GM12878 (cell line): ENCODE data around the gene APBA3. TPM values are rescaled to one million over a fixed set of nuclear protein-coding genes. Genes with fewer than 3 reads are reported as not detected.

Experiments used
- ATAC-seq: fragments of 200-7000 bp; cut with Tn5 transposase; 3 replicates; pipeline ENCODE4 v1.9.1; 2020; ENCODE audit warnings: mild to moderate bottlenecking, moderate library complexity
- BruUV-seq: library from RNA; stranded (reverse); fragments of 400-500 nt; replicated peaks from 2 replicates; lab custom pipeline; 2021; lab: Mats Ljungman, UMichigan
- CTCF ChIA-PET: fragments of 300-600 bp; sonication (Branson Sonifier 250); formaldehyde crosslinking; extraction: SDS; loops from one replicate; lab custom pipeline; 2021; ENCODE audit warnings: inconsistent platforms; lab: Yijun Ruan, JAX
- POLR2A ChIA-PET: fragments of 350-600 bp; formaldehyde crosslinking; extraction: SDS; loops from one replicate; lab custom pipeline; 2021; ENCODE audit warnings: inconsistent platforms; lab: Charles Lee
- RAD21 ChIA-PET: fragments of 300-600 bp; sonication (Branson Sonifier 250); formaldehyde crosslinking; loops from one replicate; lab custom pipeline; 2023; ENCODE audit warnings: antibody characterized with exemption; ENCODE audit not compliant: unreplicated experiment; lab: Charles Lee
- SMC1A ChIA-PET: fragments of 300-600 bp; sonication (Branson Sonifier 250); formaldehyde crosslinking; loops from one replicate; lab custom pipeline; 2023; ENCODE audit not compliant: unreplicated experiment, uncharacterized antibody; lab: Charles Lee
- DNase-seq: peaks from one replicate; pipeline ENCODE4 v3.0.0-alpha.2; 2011; ENCODE audit warnings: low read depth, low spot score
- FAIRE-seq: peaks from 3 replicates; lab custom pipeline; 2011; peaks lifted over from hg19 to GRCh38; lab: Jason Lieb, UNC
- H2AFZ ChIP-seq: 2 replicates; pipeline ENCODE4 v1.6.0; 2011; ENCODE audit warnings: low read depth, low read length, control low read depth; ENCODE audit not compliant: control insufficient read depth
- H3K27ac ChIP-seq: 2 replicates; pipeline ENCODE4 v1.5.1; 2011; ENCODE audit warnings: control low read depth; ENCODE audit not compliant: control insufficient read depth, insufficient read depth
- H3K27me3 ChIP-seq, 2 experiments: replicated peaks in 1 of 2; 2 replicates each; pipeline versions ENCODE4 v1.6.0 to v1.6.1; 2011; ENCODE audit warnings: low read length in 1 of 2; ENCODE audit not compliant: control insufficient read depth in 2 of 2, insufficient read depth in 2 of 2
- H3K36me3 ChIP-seq, 2 experiments: 2 replicates each; pipeline ENCODE4 v1.5.1; 2011; ENCODE audit warnings: low read length in 1 of 2; ENCODE audit not compliant: control insufficient read depth in 2 of 2, insufficient read depth in 2 of 2
- H3K4me1 ChIP-seq: 2 replicates; pipeline ENCODE4 v1.6.1; 2011; ENCODE audit warnings: mild to moderate bottlenecking, low read length, moderate library complexity, mixed read lengths; ENCODE audit not compliant: control insufficient read depth, insufficient read depth
- H3K4me2 ChIP-seq: 2 replicates; pipeline ENCODE4 v1.6.0; 2011; ENCODE audit warnings: control low read depth; ENCODE audit not compliant: control insufficient read depth, insufficient read depth
- H3K4me3 ChIP-seq: fragments of 200-600 bp; sonication (generic); 2 replicates; pipeline ENCODE4 v1.5.1; 2016
- H3K79me2 ChIP-seq: 2 replicates; pipeline ENCODE4 v1.6.0; 2011; ENCODE audit warnings: low read length; ENCODE audit not compliant: control insufficient read depth, insufficient read depth
- H3K9ac ChIP-seq: 2 replicates; pipeline ENCODE4 v1.8.0; 2011; ENCODE audit warnings: low read length, control low read depth, mixed read lengths; ENCODE audit not compliant: control insufficient read depth, insufficient read depth
- H3K9me3 ChIP-seq: replicated peaks from 3 replicates; pipeline ENCODE4 v1.5.1; 2011; ENCODE audit warnings: mild to moderate bottlenecking, low read length; ENCODE audit not compliant: control insufficient read depth, insufficient read depth
- H4K20me1 ChIP-seq: 2 replicates; pipeline ENCODE4 v1.6.0; 2011; ENCODE audit not compliant: control insufficient read depth, insufficient read depth
- BCL11A ChIP-seq: IDR thresholded peaks from 2 replicates; pipeline ENCODE4 v1.6.1; 2011; ENCODE audit warnings: low read depth, low read length
- CREB1 ChIP-seq: IDR thresholded peaks from 2 replicates; pipeline ENCODE4 v1.6.1; 2012; ENCODE audit warnings: low read depth, mild to moderate bottlenecking, inconsistent platforms
- FOS ChIP-seq: IDR thresholded peaks from 3 replicates; pipeline ENCODE4 v1.6.1; 2011; ENCODE audit warnings: borderline replicate concordance; ENCODE audit not compliant: insufficient read length; ENCODE audit errors: extremely low read depth
- HDAC6 ChIP-seq: fragments of 200-600 bp; sonication (generic); IDR thresholded peaks from one replicate; pipeline ENCODE4 v1.8.0; 2017; ENCODE audit warnings: antibody characterized with exemption; ENCODE audit not compliant: unreplicated experiment
- MTA3 ChIP-seq: IDR thresholded peaks from 2 replicates; pipeline ENCODE4 v1.6.1; 2012; ENCODE audit warnings: low read length, inconsistent platforms, borderline replicate concordance
- NFIC ChIP-seq: IDR thresholded peaks from 2 replicates; pipeline ENCODE4 v1.6.1; 2012; ENCODE audit warnings: low read depth, mild to moderate bottlenecking, inconsistent platforms, low read length, moderate library complexity
- NR2F1 ChIP-seq: fragments of 450-650 bp; conservative IDR thresholded peaks from 2 replicates; pipeline ENCODE4 v1.6.1; 2017; ENCODE audit warnings: mild to moderate bottlenecking
- NRF1 ChIP-seq: conservative IDR thresholded peaks from 2 replicates; pipeline ENCODE4 v1.6.1; 2011; ENCODE audit warnings: mild to moderate bottlenecking, low read depth, low read length, improper control_type of control experiment
- SMAD1 ChIP-seq: fragments of 450-650 bp; IDR thresholded peaks from 2 replicates; pipeline ENCODE4 v1.6.1; 2018; ENCODE audit warnings: mild to moderate bottlenecking, low read depth; ENCODE audit not compliant: partially characterized antibody
- SMARCA5 ChIP-seq: fragments of 450-650 bp; IDR thresholded peaks from 2 replicates; pipeline ENCODE4 v1.6.1; 2017; ENCODE audit warnings: mild to moderate bottlenecking
- SREBF1 ChIP-seq: IDR thresholded peaks from 2 replicates; pipeline ENCODE4 v1.6.1; 2012; ENCODE audit warnings: mild to moderate bottlenecking, low read length
- WGBS: methylation state at CpG from one replicate; pipeline ENCODE4 v1.1.6; 2016; ENCODE audit warnings: low lambda C conversion rate; ENCODE audit not compliant: insufficient replicate concordance, insufficient coverage; ENCODE audit errors: missing lambda C conversion rate; 5-methylcytosine and 5-hydroxymethylcytosine counted together
- in situ Hi-C: fragments of 300-500 bp; cut with MboI; formaldehyde crosslinking; loops from 9 replicates; pipeline ENCODE4 v1.14.3; 2018; ENCODE audit warnings: mixed read lengths
- intact Hi-C: fragments of 100-400 bp; cut with micrococcal nuclease; formaldehyde crosslinking; loops from one replicate; pipeline ENCODE4 v1.14.2; 2022; ENCODE audit not compliant: unreplicated experiment
- polyA plus RNA-seq, 11 experiments: library from polyadenylated mRNA; depleted of rRNA in 4 of 11; unstranded in 6 of 11; stranded (reverse) in 5 of 11; fragments of >200 nt; fragmentation: Nextera tagmentation in 4 of 11; fragmentation: Illumina TruSeq in 1 of 11; extraction: Ambion mirVana in 4 of 11; extraction: Trizol in 1 of 11; gene quantifications; 1 replicate in 1 of 11; 2 replicates in 10 of 11; pipeline versions ENCODE4 v1.2.1 to v1.2.3, GENCODE V29; 2011 to 2016; ENCODE audit warnings: inconsistent platforms in 2 of 11, missing spikeins in 2 of 11, low read depth in 1 of 11
- total RNA-seq, 4 experiments: library from RNA; depleted of rRNA in 3 of 4; stranded (reverse); fragments of >200 nt in 3 of 4; fragmentation: Illumina TruSeq in 1 of 4; extraction: Trizol in 1 of 4; gene quantifications; 2 replicates each; pipeline versions ENCODE4 v1.2.1 to v1.2.3, GENCODE V29; 2013 to 2021
- TF ChIP-seq, protein P1 (sequence below): IDR thresholded peaks from 2 replicates; pipeline ENCODE4 v1.6.1; 2011; ENCODE audit warnings: low read depth, mild to moderate bottlenecking, low read length, moderate library complexity, borderline replicate concordance; ENCODE audit errors: extremely low read depth
- TF ChIP-seq, protein P2 (sequence below): fragments of 450-650 bp; formaldehyde crosslinking; IDR thresholded peaks from 2 replicates; pipeline ENCODE4 v1.5.0; 2022; ENCODE audit warnings: mild to moderate bottlenecking, missing genetic modification characterization

APBA3 gene
- total and polyA plus RNA-seq, 10 of the 15 experiments (the other 5 are each of a cell fraction or from before 2014, with no cell fraction given), result 0.31 to 36.4 (median 18.3) TPM

DNA sequence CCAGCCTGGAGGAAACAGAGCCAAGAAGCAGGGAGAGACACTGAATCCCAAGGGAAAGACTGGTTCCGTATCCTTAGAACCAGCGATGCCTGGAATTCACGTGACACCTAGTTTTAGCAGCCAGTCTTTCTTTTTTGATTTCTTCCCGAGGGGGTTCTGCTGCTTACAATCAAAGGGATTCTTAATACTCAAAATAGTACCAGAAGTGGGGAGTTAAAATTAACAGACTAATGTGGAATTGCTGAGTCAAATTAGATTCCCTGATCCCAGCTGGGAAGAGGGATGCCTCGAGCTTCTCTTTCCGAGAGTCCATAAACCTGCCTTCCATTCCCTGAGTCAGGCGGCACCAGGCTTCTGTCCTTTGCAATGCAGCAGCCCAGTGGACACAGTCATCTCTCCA lies 29.4 kb upstream of the APBA3 start:
- FAIRE-seq (no peak), DNase-seq (no peak), ATAC-seq (no peak)
- in situ Hi-C loops (no loop called here), intact Hi-C loops (no loop called here)
- no peaks in the 10 kb centered on the region for H4K20me1 ChIP-seq
- no peaks in the 10 kb centered on the region for H3K27me3 ChIP-seq
- WGBS, result 74% methylated on average over 7 of the region's 7 CpGs
- H2AFZ ChIP-seq, result no peak overlapping the region
- SMC1A ChIA-PET, result no interaction called here
- RAD21 ChIA-PET, result no interaction called here
- TF ChIP-seq, protein P1, sequence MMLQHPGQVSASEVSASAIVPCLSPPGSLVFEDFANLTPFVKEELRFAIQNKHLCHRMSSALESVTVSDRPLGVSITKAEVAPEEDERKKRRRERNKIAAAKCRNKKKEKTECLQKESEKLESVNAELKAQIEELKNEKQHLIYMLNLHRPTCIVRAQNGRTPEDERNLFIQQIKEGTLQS, result no peak
- TF ChIP-seq NFIC (no peak), SMARCA5 (no peak), FOS (no peak), CREB1 (no peak), SMAD1 (no peak), SREBF1 (no peak), MTA3 (no peak), NRF1 (no peak), BCL11A (no peak), HDAC6 (no peak), NR2F1 (no peak)
- TF ChIP-seq, protein P2, sequence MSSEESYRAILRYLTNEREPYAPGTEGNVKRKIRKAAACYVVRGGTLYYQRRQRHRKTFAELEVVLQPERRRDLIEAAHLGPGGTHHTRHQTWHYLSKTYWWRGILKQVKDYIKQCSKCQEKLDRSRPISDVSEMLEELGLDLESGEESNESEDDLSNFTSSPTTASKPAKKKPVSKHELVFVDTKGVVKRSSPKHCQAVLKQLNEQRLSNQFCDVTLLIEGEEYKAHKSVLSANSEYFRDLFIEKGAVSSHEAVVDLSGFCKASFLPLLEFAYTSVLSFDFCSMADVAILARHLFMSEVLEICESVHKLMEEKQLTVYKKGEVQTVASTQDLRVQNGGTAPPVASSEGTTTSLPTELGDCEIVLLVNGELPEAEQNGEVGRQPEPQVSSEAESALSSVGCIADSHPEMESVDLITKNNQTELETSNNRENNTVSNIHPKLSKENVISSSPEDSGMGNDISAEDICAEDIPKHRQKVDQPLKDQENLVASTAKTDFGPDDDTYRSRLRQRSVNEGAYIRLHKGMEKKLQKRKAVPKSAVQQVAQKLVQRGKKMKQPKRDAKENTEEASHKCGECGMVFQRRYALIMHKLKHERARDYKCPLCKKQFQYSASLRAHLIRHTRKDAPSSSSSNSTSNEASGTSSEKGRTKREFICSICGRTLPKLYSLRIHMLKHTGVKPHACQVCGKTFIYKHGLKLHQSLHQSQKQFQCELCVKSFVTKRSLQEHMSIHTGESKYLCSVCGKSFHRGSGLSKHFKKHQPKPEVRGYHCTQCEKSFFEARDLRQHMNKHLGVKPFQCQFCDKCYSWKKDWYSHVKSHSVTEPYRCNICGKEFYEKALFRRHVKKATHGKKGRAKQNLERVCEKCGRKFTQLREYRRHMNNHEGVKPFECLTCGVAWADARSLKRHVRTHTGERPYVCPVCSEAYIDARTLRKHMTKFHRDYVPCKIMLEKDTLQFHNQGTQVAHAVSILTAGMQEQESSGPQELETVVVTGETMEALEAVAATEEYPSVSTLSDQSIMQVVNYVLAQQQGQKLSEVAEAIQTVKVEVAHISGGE, result no peak
- no TSS peak for BruUV-seq
- CTCF ChIA-PET, result no interaction called here
- no peak overlapping the region for H3K9ac ChIP-seq
- no peaks in the 10 kb centered on the region; the same call in 1 of the 3 replicates for H3K9me3 ChIP-seq
- no peaks in the 10 kb centered on the region for H3K4me1 ChIP-seq
- H3K4me2 ChIP-seq, result no peak overlapping the region
- H3K36me3 ChIP-seq, result no peaks in the 10 kb centered on the region
- H3K79me2 ChIP-seq, result no peaks in the 10 kb centered on the region
- POLR2A ChIA-PET, result no interaction called here
- H3K4me3 ChIP-seq, result no peak overlapping the region
- no peak overlapping the region for H3K27ac ChIP-seq
